Measurements from ENCODE around the gene ALPL.

The ALPL gene

DNA sequence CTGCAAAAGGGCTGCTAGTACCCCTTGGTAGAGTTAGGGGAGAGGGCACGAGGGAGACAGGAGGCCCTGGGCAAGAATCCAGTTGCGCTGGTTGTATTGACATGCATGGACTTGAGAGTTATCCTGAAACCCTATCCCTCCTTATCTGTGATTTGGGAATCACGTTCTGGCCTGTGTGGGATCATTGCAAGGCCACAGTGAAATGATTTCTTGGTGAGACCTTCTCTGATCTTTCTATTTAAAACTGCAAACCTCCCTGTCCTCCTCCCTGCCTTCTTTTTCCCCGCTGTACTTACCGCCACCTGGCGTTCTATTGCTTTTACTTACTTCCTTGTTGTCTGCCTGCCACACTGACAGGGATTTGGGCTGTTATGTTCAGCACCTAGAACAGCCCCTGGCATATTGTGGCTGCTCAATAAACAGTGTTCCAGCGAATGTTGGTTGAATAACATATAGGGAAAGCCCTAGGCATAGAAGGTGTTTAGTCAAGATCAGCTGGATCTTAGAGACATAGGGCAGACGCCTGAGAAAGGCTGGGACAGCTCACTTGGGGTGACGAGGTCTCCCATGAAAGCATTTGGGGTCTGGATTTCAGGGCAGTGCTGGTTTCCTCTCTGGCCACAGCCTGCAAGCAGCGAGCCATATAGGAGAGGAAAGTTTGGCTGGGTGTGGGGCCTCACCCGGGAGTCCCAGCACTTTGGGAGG lies 25.6 kb downstream of the ALPL start (continued):
- TF ChIP-seq, protein P1, sequence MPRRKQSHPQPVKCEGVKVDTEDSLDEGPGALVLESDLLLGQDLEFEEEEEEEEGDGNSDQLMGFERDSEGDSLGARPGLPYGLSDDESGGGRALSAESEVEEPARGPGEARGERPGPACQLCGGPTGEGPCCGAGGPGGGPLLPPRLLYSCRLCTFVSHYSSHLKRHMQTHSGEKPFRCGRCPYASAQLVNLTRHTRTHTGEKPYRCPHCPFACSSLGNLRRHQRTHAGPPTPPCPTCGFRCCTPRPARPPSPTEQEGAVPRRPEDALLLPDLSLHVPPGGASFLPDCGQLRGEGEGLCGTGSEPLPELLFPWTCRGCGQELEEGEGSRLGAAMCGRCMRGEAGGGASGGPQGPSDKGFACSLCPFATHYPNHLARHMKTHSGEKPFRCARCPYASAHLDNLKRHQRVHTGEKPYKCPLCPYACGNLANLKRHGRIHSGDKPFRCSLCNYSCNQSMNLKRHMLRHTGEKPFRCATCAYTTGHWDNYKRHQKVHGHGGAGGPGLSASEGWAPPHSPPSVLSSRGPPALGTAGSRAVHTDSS (tag by site-specific recombination; IDR thresholded peaks at IDR 0.05), result no peak
- no peak for TF ChIP-seq PRDM2 (tag by site-specific recombination; IDR thresholded peaks at IDR 0.05; ENCODE audit: borderline replicate concordance)
- TF ChIP-seq, protein P2, sequence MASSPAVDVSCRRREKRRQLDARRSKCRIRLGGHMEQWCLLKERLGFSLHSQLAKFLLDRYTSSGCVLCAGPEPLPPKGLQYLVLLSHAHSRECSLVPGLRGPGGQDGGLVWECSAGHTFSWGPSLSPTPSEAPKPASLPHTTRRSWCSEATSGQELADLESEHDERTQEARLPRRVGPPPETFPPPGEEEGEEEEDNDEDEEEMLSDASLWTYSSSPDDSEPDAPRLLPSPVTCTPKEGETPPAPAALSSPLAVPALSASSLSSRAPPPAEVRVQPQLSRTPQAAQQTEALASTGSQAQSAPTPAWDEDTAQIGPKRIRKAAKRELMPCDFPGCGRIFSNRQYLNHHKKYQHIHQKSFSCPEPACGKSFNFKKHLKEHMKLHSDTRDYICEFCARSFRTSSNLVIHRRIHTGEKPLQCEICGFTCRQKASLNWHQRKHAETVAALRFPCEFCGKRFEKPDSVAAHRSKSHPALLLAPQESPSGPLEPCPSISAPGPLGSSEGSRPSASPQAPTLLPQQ (tag by site-specific recombination; IDR thresholded peaks at IDR 0.05), result peak; percentile 79
- no peak for TF ChIP-seq ZNF623 (tag by site-specific recombination; IDR thresholded peaks at IDR 0.05)
- peak; percentile 39; the same call in 1 of the 2 replicates for TF ChIP-seq ZEB2 (tag by site-specific recombination; IDR thresholded peaks at IDR 0.05)
- peak; percentile 46 for TF ChIP-seq ZNF654 (tag by site-specific recombination; IDR thresholded peaks at IDR 0.05; ENCODE audit: low read depth)
- no peak for TF ChIP-seq ZNF37A (tag by site-specific recombination; IDR thresholded peaks at IDR 0.05)

GRCh38 chr1:21536218-21536617 lies 27.0 kb downstream of the ALPL start:
- ChIA-PET CTCF (interaction anchor here (0.6 to 3.2 kb wide), 7 partner anchors 8 to 168 kb away, joined by 3 to 18 read pairs (median 7); no protein-coding TSS in a partner anchor), POLR2A (no interaction called here)
- TF ChIP-seq, protein P3, sequence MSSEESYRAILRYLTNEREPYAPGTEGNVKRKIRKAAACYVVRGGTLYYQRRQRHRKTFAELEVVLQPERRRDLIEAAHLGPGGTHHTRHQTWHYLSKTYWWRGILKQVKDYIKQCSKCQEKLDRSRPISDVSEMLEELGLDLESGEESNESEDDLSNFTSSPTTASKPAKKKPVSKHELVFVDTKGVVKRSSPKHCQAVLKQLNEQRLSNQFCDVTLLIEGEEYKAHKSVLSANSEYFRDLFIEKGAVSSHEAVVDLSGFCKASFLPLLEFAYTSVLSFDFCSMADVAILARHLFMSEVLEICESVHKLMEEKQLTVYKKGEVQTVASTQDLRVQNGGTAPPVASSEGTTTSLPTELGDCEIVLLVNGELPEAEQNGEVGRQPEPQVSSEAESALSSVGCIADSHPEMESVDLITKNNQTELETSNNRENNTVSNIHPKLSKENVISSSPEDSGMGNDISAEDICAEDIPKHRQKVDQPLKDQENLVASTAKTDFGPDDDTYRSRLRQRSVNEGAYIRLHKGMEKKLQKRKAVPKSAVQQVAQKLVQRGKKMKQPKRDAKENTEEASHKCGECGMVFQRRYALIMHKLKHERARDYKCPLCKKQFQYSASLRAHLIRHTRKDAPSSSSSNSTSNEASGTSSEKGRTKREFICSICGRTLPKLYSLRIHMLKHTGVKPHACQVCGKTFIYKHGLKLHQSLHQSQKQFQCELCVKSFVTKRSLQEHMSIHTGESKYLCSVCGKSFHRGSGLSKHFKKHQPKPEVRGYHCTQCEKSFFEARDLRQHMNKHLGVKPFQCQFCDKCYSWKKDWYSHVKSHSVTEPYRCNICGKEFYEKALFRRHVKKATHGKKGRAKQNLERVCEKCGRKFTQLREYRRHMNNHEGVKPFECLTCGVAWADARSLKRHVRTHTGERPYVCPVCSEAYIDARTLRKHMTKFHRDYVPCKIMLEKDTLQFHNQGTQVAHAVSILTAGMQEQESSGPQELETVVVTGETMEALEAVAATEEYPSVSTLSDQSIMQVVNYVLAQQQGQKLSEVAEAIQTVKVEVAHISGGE (tag by site-specific recombination; conservative IDR thresholded peaks at IDR 0.05; ENCODE audit: low read depth), result no peak
- TF ChIP-seq ZBTB48 (tag by site-specific recombination; IDR thresholded peaks at IDR 0.05), result no peak
- no peaks in the 10 kb centered on the region for H3K9me3 ChIP-seq (ENCODE audit: control insufficient read depth, insufficient read depth, low read depth, low read length)
- no peak overlapping the region for H3K27ac ChIP-seq (ENCODE audit: extremely low read depth, low read depth, low read length)
- no peaks in the 10 kb centered on the region for H3K36me3 ChIP-seq (ENCODE audit: control insufficient read depth in 2 of 2, insufficient read depth in 1 of 2, low read length in 2 of 2)
- H3K4me1 ChIP-seq (ENCODE audit: control insufficient read depth, insufficient read depth, low read length), result no peaks in the 10 kb centered on the region
- H3K4me3 ChIP-seq (ENCODE audit: low read depth, low read length), result no peak overlapping the region
